Fibroblast of skin of abdomen (primary cell): ENCODE data around the gene FHOD1.
A peak's percentile ranks its signal among the peaks of the same experiment; 100 is the strongest.

Source experiments
- DNase-seq: peaks from one replicate; pipeline ENCODE4 v3.0.0-alpha.2; 2013

Gene FHOD1

GRCh38 chr16:67277294-67277998 is 30.2 kb upstream of the FHOD1 start:
- peak; percentile 99 for DNase-seq

GRCh38 chr16:67275321-67275720 is 28.0 kb upstream of the FHOD1 start:
- DNase-seq, result no peak

- DNase-seq, result no peak
These were observed 24.2 kb upstream of the FHOD1 start for GRCh38 chr16:67271446-67271845.

GRCh38 chr16:67270931-67271338 is 23.7 kb upstream of the FHOD1 start:
- DNase-seq, result no peak

GRCh38 chr16:67269766-67270165 is 22.5 kb upstream of the FHOD1 start:
- DNase-seq, result peak; percentile 59

- peak; percentile 82 for DNase-seq
These were observed 20.9 kb upstream of the FHOD1 start for GRCh38 chr16:67268136-67268579.

- no peak for DNase-seq
These were observed 18.6 kb upstream of the FHOD1 start for GRCh38 chr16:67265834-67266233.

- no peak for DNase-seq
These were observed 17.6 kb upstream of the FHOD1 start for GRCh38 chr16:67264866-67265265.

- DNase-seq, result no peak
These were observed 17.0 kb upstream of the FHOD1 start for GRCh38 chr16:67264277-67264676.

- no peak for DNase-seq
These were observed 15.9 kb upstream of the FHOD1 start for GRCh38 chr16:67263201-67263600.

GRCh38 chr16:67260426-67261063 is 13.3 kb upstream of the FHOD1 start:
- peak; percentile 66 for DNase-seq

- no peak for DNase-seq
These were observed 12.4 kb upstream of the FHOD1 start for GRCh38 chr16:67259705-67260104.

- no peak for DNase-seq
These were observed 11.0 kb upstream of the FHOD1 start for GRCh38 chr16:67258161-67258835.

- DNase-seq, result no peak
These were observed 10.3 kb upstream of the FHOD1 start for GRCh38 chr16:67257486-67258160.

- no peak for DNase-seq
These were observed 9.5 kb upstream of the FHOD1 start for GRCh38 chr16:67256701-67257230.

- DNase-seq, result no peak
These were observed 8.4 kb upstream of the FHOD1 start for GRCh38 chr16:67255553-67256221.

- DNase-seq, result no peak
These were observed 7.7 kb upstream of the FHOD1 start for GRCh38 chr16:67254801-67255552.

- no peak for DNase-seq
These were observed 5.6 kb upstream of the FHOD1 start for GRCh38 chr16:67252609-67253497.

- no peak for DNase-seq
These were observed 2.7 kb upstream of the FHOD1 start for GRCh38 chr16:67250045-67250327.

GRCh38 chr16:67249178-67250044 is 2.1 kb upstream of the FHOD1 start:
- no peak for DNase-seq
